WERI-Rb-1 (cell line): ENCODE results near the gene TFG.

Source experiments
- DNase-seq: peaks from one replicate; pipeline ENCODE4 v3.0.0-alpha.2; 2020
- H3K27ac ChIP-seq: fragments of 250-450 bp; sonication (Bioruptor Pico); 2 replicates; pipeline ENCODE4 v1.5.1; 2020; ENCODE audit warnings: mild to moderate bottlenecking, moderate library complexity
- H3K27me3 ChIP-seq: fragments of 250-450 bp; sonication (Bioruptor Pico); 2 replicates; pipeline ENCODE4 v1.5.1; 2021; ENCODE audit warnings: mild to moderate bottlenecking, low read depth, moderate library complexity; ENCODE audit not compliant: insufficient read depth, severe bottlenecking
- H3K36me3 ChIP-seq: fragments of 250-450 bp; sonication (Bioruptor Pico); 2 replicates; pipeline ENCODE4 v1.5.1; 2020; ENCODE audit warnings: mild to moderate bottlenecking, moderate library complexity
- H3K4me3 ChIP-seq: 2 replicates; pipeline ENCODE4 v1.5.1; 2011; ENCODE audit warnings: low read depth, mild to moderate bottlenecking, control low read depth, low read length
- H3K9me3 ChIP-seq: fragments of 250-450 bp; sonication (Bioruptor Pico); 2 replicates; pipeline ENCODE4 v1.5.1; 2021; ENCODE audit warnings: mild to moderate bottlenecking, moderate library complexity; ENCODE audit not compliant: severe bottlenecking
- CTCF ChIP-seq: IDR thresholded peaks from 2 replicates; pipeline ENCODE4 v1.5.1; 2011; ENCODE audit warnings: low read depth, mild to moderate bottlenecking, control low read depth, inconsistent platforms, low read length

The TFG gene

GRCh38 chr3:100779480-100779879 is 70.2 kb downstream of the TFG start:
- Histone ChIP-seq H3K4me3 (no peak overlapping the region), H3K27ac (no peak overlapping the region), H3K36me3 (no peaks in the 10 kb centered on the region), H3K27me3 (no peaks in the 10 kb centered on the region), H3K9me3 (no peaks in the 10 kb centered on the region)
- DNase-seq: no peak
- TF ChIP-seq CTCF: no peak

- no peaks in the 10 kb centered on the region for H3K9me3 ChIP-seq
- no peaks in the 10 kb centered on the region for H3K36me3 ChIP-seq
- no peak for DNase-seq
- H3K27ac ChIP-seq: no peak overlapping the region
- TF ChIP-seq CTCF: no peak
- H3K27me3 ChIP-seq: no peaks in the 10 kb centered on the region
- no peak overlapping the region for H3K4me3 ChIP-seq
Measured at GRCh38 chr3:100780071-100780622, 70.9 kb downstream of the TFG start.

- no peak overlapping the region for H3K27ac ChIP-seq
- H3K9me3 ChIP-seq: no peaks in the 10 kb centered on the region
- H3K4me3 ChIP-seq: no peak overlapping the region
- H3K27me3 ChIP-seq: no peaks in the 10 kb centered on the region
- no peak for TF ChIP-seq CTCF
- DNase-seq: no peak
- H3K36me3 ChIP-seq: no peaks in the 10 kb centered on the region
Measured at GRCh38 chr3:100781301-100781700, 72.0 kb downstream of the TFG start.

GRCh38 chr3:100782348-100782747 is 73.1 kb downstream of the TFG start:
- no peak for DNase-seq
- H3K4me3 ChIP-seq: no peak overlapping the region
- H3K27ac ChIP-seq: no peak overlapping the region

GRCh38 chr3:100782906-100783305 is 73.6 kb downstream of the TFG start:
- Histone ChIP-seq H3K9me3 (no peaks in the 10 kb centered on the region), H3K4me3 (no peak overlapping the region), H3K27me3 (no peaks in the 10 kb centered on the region), H3K27ac (no peak overlapping the region), H3K36me3 (no peaks in the 10 kb centered on the region)
- TF ChIP-seq CTCF: no peak
- DNase-seq: no peak

More at GRCh38 chr3:100782348-100782747, 73.1 kb downstream of the TFG start:
- Histone ChIP-seq H3K27me3 (no peaks in the 10 kb centered on the region), H3K36me3 (no peaks in the 10 kb centered on the region), H3K9me3 (no peaks in the 10 kb centered on the region)
- TF ChIP-seq CTCF: no peak

DNA sequence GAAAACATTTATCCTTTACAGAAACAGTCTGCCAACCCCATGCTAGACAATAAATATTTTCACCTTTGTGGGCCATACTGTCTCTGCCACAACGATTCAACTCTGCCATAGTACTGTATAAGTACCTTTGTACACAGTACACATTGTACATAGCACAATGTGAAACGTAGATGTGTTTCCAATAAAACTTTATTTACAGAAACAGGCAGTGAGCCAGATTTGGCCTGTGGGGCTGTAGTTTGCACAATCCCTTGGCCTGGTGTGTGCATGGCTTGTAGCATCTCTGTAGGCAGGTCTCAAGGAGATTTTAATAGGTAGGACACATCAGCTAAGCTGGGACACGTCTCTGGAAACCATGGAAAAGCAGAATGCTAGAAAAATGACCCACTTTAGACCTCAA is 74.3 kb downstream of the TFG start:
- no peaks in the 10 kb centered on the region for H3K9me3 ChIP-seq
- H3K36me3 ChIP-seq: no peaks in the 10 kb centered on the region
- no peaks in the 10 kb centered on the region for H3K27me3 ChIP-seq
- TF ChIP-seq CTCF: no peak
- H3K27ac ChIP-seq: no peak overlapping the region
- DNase-seq: no peak
- H3K4me3 ChIP-seq: no peak overlapping the region
